ENCODE measurements around the gene CFAP99.
"Not testable (repeated sequence)": the region's sequence is repeated elsewhere in the genome, so short reads cannot be mapped to it uniquely, and the experiment has no call there.

Gene CFAP99

DNA sequence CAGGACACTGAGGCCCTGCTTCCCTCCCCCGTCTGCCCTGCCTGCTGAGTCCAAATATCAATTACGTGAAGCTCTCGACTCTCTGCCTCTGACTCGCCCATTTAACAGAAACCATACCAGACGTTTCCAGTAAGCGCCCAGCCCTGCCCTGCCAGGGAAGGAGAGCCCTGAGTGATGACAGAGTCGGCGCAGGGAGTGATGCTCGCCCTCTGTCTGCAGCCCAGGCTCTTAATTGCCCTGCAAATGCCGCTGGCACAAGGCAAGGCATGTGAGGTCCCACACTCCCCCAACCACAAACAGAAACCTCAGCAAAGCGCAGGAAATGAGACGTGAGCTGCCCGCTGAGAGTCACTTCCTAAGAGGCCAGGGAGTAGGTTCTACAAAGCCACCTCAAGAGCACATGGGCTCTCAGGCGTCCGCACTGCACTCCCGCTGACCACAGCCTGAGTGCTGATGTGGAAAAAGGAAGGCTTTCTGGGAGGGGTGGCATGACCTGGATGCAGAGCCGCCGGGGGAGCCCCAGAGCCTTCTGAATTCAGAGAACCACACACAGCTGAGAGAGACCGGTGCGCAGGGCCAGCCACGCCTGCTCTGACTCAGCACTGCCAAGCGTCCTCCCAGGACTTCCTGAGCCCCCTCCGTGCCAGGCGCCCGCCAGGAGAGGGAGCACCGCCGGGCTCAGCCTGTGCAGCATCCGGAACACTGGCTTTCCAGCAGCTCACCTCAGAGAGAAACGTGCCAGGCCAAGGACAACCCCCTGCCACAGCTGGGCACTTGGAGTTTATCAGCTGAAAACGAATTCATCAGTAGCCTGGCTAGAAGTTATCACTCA is 5.7 kb upstream of the CFAP99 start:
- peak; percentile 97 for DNase-seq

DNA sequence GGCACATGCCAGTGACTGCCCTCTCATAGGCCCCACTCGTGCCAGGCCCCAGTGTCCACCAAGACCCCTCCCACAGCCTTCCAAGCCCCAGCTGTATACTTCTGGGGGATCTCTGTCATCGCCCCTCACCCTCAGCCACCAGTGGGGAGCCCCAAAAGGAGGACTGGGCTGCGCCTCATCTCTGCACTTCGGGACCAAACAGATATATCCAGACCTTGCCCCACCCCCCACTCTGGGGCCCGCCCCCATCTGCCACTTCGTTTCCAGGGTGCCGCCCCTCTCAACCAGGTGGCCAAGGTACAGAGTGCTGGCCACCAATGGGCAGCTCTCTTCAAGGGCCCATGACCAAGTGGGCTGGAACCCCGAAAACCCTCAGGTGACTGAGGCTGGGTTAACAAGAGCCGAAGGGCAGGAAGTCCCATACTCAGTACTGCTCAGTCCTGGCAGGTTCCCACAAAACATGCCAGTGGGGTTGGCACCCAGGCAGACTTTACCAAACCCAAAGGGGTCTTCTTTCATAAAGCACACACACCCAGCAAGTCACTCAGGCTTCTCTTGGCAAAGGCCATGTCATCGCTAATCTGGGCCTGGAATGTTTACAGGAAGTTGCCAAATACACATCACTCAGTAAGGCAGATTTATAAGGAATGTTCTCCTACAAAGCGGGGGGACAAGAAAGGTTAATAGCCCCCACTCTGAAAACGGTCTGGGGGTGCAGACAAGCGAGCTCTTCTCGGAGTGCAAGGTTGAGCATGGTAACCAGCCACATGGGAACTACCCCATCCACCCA is 4.7 kb upstream of the CFAP99 start:
- peak; percentile 59 for DNase-seq

DNA sequence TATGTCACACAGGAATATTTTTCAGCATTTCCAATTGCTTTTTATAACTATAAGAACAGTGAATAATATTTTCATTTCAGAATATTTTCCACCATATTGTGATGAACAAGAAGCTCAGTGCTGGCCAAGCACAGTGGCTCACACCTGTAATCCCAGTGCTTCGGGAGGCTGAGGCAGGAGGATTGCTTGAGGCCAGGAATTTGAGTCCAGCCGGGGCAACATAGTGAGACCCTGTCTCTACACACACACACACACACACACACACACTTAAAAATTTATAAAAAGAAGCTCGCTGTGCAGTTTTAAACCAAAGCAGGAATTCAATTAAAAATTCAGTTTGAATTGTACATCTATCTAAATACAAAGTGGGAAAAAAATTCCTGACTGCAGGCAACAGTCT is 3.5 kb upstream of the CFAP99 start:
- no peak for DNase-seq

DNA sequence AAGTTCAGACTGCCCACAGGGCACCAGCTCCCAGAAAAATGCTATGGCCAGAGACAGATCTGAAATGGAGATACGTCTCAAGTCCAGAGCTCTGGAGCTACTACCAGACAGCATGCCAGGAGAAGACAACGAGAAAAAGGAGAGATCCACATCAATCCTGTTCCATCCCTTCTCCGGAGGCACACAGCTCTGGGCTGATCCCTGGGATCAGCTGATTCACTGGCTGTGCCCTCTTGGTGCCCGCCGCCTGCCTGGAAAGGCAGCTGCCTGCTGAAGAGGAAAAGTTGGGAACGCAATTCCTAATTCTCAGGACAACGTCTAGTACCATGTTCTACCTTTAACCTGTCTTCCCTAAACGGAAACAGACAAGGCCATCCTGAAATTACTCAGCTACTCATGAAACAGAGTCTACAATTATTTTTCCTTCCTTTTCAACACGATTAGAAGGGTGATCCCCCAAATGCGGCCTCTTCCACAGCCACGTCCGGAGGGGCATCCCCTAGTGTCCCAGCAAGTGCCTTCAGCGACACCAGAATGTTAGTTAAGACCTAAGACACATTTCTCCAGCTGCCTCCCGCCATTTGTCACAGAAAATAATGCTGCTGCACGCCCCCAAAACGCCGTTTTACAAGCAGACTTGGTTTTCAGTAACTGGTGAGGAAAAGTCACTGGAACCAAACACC is 2.7 kb upstream of the CFAP99 start:
- DNase-seq: no peak

DNA sequence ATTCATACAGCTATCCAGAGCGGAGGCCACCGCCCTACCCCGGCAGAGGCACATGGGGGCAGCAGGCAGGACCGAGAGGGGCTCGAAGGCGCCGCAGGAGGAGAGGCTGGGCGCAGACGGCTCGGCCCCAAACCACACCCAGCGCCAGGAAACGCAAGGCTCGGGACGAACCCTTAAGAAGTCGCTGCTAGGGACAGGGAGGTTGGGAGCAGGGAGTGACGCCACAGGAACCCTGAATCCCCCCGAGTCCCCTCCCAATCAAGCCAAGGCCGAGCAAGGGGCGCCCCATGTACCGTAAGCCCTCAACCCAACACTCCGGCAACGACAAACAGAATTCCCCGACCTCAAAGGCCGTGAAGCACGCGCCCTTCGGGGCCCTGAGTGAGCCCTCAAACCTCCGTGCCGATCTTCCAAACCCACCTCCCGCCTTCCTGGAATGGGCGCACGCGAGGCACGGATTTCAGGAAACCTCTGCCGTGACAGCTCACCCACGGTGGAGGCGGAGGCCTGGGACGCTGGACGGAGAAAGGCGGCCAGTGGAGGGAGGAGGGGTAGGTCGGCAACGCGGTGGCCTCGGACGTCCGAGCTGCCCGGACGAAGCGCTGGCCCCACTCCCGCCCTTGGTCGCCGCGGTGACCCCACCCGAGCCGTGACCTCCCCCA is 2.1 kb upstream of the CFAP99 start:
- peak; percentile 53 for DNase-seq

DNA sequence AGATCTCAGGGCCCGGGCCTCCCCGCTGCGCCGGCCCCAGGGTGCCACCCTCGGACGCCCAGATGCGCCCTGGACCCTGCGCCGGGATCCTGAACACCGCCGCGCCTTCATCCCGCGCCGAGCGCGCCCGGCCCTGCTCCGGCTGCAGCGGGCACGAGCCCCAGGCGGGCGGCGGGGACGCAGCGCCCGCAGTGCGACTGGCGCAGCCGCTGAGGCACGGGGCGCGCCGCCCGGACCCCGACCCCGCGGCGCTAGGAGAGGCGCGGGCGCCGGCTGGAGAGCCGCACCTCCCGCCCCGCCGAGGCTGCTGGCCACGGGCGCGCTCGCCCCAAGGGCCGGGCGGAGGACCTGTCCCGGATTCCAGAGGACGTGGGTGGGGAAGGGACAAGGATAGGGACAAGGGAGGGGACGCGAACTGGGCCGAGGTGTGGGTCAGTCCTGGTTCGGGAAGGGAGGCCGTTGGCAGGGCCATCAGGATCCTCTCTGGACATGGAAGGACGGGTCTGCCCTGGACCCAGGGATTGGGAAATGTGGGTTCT is 1.5 kb upstream of the CFAP99 start:
- DNase-seq: peak; percentile 21

DNA sequence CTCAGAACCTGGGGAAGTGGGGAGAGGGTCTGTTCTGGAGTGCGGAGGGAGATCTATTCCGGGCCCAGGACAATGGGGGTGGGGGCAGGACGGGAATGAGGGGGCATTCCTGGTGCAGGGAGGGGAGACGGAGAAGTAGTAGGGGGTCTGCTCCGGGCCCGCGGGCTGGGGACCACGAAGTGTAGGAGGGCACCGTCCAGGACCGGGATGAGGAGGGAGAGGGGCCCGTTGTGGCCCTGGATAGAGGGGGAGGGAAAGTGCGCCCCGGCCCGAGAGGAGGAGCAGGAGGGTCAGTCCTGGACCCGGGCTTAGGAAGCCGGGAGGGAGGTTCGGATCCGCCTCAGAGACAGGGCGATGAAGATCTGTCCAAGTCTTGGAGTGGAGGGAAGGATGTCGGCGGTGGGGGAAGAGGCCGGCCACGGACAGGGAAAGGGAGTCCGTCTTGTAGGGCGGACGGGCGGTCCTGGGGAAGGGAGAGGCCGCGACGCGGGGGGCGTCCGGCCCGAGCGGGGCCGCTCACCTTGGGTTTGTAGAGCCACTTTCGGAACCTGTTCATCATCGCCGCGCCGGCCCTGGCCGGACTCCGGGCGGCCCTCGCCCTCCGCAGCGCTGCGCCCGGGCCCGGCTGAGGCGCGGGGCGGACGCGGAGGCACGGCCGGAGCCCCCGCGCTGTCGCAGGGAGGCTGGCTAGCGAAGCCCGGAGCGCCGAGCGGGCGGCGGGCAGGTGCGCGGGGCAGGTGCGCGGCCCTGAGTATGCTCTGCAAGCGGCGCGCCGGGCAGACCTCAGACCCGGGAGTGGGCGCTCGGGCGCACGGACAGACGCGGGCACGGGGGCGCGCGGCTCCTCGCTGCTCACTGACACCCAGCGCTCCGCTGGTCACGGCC is 748 bp upstream of the CFAP99 start, which contains the start of gene ZFYVE28:
Gene ZFYVE28, minus strand, starts transcription at position 881 of the 885 bp plus-strand sequence. Its CDS starts 322 bp downstream, at position 559.
- DNase-seq: peak; percentile 13

DNA sequence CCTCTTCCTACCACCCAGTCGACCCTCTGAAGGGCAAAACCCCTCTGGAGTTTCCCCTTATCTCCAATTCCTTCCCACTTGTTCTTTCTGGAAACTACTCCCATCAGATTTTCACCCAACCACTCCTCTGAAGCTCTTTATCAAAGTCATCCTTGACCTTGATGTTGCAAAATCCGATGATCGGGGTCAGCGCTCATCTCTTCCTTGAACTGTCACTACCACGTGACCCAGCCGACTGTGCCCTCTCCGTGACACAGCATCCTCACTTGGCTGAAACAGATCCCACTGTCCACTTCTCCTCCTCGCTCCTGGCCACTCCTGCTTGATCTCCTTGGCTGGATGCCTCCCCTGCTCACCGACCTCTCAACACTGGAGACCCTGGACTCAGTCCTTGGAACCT is 1.1 kb downstream of the CFAP99 start:
- no peak for DNase-seq

DNA sequence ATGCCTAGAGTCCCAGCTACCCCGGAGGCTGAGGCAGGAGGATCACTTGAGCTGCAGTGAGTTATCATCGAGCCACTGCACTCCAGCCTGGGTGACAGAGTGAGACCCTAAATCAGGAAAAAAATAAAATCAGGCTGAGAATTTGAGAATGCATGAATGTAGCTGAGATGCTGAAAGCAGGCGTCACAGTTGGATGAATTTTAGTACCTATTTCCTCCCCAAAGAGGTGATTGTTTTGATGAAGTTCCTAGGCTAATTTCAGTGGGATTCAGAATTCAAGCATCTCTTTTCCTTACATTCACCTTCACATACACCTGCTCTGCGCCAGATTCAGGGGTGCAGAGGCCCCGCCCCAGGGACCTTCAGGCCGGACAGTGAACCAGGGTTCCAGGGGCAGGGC is 3.2 kb downstream of the CFAP99 start:
- no peak for DNase-seq

DNA sequence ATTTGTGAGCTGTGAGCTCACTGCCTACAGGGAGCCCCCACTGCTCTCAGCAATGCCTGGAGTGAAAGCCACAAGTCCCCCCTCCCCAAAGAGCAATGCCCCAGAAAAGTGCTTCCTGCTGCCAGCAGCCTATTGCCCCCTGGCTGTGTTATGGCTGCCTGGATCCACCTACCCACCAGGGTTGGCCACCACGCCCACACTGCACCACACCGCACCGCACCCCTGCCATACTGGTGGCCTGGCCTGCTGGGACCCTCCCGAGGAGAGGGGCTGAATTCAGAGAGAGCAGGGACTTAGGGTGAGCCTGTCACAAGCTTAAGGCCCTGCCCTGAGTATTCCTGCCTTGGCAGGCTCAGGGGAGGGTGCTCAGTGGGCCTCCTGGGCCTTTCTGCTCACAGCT is 4.3 kb downstream of the CFAP99 start:
- no peak for DNase-seq

DNA sequence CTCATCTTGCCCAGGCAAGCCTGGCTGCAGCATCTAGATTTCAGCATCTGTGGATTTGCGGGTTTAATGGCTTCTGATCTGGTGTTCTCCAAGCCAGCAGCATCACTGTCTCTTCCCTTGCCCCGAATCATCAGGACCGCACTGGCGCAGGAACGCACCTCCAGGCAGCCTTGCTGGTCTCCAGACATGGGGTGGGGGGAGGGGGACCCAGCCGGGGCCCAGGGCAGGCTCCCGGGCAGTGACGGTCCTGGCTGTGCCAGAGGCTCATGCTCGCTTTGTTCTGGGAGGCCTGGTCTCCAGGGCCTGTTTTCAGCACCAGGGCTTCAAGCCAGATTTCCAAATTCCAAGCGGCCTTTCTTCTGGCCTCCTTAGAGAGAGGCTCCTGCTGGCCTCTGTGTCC is 4.9 kb downstream of the CFAP99 start:
- no peak for DNase-seq

DNA sequence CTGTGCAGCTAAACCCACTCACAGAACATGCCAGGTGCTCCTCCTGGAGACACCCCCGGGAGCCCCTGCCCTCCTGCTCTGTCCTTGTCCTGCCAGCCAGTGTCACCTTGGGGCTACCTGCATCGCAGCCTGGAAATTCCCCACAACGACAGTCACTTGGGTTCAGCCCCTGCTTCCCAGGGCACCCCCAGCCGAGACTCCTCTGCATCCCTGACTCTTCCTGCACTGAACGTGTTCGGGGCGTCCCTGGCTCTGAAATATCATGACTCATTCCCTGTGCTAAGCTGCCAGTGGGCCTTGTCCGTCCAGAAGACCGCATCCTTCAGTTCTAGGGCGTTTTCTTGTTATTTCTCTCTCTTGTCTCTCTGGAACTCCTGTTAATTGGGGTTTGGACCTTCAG is 5.8 kb downstream of the CFAP99 start:
- no peak for DNase-seq

DNA sequence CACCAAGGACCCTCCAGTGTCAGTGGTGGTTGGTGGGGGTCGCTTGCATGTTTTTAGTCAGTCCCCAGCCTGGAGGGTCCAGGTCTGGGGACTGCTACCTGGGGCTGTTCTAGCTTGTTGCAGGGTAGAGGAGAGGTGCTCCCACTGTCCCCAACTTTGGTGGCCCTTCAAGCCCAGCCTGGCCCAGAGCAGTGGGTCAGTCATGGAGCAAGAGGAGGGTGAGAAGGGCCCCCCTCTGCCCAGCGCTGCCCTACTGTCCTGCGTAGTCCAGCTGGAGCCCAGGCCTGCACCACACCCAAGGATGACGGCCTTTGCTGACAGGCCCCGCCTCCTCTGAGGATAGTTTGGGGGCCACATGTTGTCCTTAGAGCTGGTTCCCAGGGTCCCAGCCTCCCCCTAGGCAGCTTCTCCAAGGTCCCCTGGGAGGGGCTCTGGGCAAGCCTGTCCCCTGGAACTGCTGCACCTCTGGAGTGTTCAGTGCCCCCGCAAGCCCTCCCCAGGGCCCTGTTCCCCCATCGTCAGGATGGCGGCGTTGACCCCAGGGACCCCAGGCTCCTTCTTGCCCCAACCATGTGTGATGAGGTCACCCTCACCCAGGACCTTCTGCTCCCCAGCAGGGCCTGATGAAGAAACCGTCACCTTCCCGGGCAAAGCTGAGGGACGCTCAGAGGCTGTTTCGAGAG is 6.8 kb downstream of the CFAP99 start:
- no peak for DNase-seq

DNA sequence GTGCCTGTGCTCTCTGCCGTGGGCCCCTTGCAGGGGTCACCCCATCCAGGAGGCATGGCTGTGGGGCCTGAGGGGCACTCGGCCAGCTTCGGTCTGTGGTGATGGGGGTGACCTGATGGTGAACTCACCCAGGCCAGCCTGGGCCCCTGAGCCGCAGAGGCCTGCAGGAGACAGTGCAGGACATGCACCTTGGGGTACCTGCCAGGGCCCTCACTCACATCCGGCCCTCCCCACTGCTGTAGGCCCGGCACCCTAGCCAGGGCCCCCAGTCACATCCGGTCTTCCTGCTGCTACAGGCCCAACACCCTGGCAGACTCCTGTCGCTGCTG is 7.3 kb downstream of the CFAP99 start:
- no peak for DNase-seq

DNA sequence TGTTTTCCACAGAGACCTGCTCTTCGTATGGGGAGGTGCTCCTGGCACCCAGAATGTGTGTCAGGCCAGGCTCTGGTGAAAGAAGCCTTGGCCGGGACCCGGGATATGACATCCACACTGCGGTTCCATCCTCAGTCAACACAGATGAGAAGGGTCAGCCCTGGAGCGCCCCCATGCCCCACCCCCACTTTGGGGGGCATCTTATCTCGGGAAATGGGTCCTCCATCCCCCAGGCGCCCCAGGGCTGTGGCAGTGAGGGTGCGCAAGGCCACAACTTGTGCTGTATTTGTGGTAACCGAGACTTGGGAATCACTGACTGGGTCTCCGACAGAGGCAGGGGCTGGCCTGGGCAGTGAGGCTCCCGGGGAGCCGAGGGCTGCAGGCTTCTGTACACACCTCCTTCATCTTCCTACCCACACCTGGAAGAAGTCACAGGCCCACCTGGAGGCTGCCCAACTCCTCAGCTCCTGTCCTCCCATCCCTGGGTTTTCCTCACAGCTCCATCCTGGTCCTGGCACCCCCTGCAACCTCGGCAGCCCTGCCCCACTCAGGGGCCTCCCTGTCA is 8.0 kb downstream of the CFAP99 start:
- no peak for DNase-seq

DNA sequence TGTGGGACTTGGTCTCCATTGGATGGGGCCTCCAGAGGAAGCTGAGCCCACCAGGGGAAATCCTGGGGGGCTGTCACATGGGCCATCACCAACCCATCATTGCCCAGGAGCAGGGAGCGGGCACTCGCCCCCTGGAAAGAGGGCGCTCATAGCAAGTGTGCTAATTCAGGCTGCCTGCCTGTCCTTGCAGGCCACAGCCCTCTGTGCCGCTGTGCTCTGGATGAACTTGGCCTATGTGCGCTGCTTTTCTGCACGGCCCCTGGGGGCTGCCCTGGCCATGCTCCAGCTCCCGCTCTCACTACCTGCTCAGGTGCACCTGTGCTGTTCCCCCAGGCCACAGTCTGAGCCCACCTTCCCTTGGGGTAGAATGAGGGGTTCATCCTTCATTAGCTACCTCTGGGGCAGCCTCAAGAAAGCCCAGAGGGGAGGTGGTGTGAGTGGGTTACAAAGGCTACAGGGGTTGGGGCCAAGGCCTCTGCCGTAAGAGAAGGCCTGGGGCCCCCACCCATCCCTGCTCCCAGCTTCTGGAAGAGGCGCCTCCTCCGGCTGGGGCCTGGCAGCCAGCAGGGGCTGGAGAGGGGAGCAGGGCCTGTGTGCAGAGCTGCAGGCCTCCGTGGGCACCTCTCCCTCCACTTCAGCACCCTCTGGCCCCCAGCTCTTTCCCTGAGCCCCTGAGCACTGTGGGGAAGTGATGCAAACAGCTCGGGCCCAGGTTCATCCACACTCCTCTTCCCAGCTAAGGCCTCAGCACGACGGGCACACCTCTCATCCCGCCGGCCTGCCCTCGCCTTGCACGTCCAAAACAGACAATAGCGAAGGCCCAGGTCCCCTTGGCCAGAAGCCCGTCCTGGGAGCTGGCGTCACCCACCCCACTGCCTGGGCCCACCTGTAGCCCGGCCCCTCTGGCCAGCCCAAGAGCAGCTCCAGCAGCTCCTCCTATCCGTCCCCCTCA is 8.9 kb downstream of the CFAP99 start:
- DNase-seq: no peak

DNA sequence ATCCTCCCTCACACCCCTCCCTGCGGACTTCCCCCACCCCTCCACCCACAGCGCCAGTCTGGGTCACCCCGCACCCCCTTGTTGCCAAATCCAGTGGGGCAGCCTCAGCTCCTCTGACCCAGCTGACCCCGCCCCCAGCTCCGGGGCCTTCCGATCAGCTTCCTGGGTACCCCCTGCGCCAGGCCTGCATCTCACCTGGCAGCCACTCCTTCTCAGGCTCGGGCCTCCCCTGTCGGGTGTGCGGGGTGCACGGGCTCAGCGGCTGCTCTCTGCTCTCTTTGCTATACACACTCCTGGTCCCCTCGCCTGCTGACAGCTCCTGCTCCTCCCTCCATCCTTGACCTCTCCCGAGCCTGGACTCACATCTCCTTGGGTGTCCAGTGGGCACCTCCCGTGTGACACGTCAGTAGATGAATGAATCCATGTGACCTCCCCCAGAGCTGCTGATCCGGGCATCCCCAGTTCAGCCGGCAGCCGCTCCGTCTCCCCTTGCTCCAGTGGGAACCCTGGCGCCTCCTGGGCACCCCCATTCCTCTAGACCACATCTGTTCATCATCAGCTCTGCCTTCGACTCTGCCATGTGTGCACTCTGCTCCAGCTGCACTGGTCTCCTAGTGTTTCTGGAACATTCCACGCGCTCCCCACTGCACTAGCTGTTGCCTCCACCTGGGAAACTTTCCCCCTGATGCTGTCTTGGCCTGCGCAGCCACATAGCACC is 9.9 kb downstream of the CFAP99 start:
- DNase-seq: no peak

DNA sequence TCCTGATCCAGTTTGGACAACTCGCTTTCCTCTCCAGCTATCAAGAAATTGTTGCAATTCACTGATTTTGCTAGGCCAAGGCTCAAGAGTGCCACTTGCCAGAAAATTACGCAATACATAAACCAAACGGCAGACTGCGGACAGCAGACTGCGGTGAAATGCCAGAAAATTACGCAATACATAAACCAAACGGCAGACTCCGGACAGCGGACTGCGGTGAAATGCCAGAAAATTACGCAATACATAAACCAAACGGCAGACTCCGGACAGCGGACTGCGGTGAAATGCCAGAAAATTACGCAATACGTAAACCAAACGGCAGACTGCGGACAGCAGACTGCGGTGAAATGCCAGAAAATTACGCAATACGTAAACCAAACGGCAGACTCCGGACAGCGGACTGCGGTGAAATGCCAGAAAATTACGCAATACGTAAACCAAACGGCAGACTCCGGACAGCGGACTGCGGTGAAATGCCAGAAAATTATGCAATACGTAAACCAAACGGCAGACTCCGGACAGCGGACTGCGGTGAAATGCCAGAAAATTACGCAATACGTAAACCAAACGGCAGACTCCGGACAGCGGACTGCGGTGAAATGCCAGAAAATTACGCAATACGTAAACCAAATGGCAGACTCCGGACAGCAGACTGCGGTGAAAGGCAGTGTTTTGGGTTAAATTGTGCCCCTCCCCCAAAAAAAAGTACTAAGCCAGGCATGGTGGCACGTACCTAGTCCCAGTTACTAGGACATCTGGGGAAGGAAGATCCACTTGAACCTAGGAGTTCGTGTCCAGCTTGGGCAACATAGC is 11.4 kb downstream of the CFAP99 start:
- not testable (repeated sequence) for DNase-seq

Measured in activated CD4-positive, alpha-beta T cell treated with anti-CD3 and anti-CD28 coated beads, Interleukin-10, Interleukin-2, amounts not matched to agents 100 ng/mL and 50 ng/mL, durations not matched to agents 16 hours and 8 hours (primary cell).